Transverse colon (tissue), 4 donors: ENCODE data around the gene H2BK1. TPM values are rescaled to one million over a fixed set of nuclear protein-coding genes. Genes with fewer than 3 reads are reported as not detected.

Source experiments
- DNase-seq: peaks from one replicate; pipeline ENCODE4 v3.0.0-alpha.2; 2019
- H3K27ac ChIP-seq, 4 donors: fragments of 200-600 bp; sonication (generic); 2 replicates each; pipeline ENCODE4 v1.5.1; 2016 to 2018; ENCODE audit warnings: inconsistent platforms in 4 of 4
- H3K27me3 ChIP-seq: fragments of 200-600 bp; sonication (generic); 2 replicates; pipeline ENCODE4 v1.5.1; 2017; ENCODE audit warnings: inconsistent platforms
- H3K36me3 ChIP-seq, 4 donors: fragments of 200-600 bp; sonication (generic); 2 replicates each; pipeline ENCODE4 v1.5.1; 2017 to 2019; ENCODE audit warnings: inconsistent platforms in 4 of 4
- H3K4me1 ChIP-seq, 4 donors: fragments of 200-600 bp; sonication (generic); 2 replicates each; pipeline ENCODE4 v1.5.1; 2017 to 2020; ENCODE audit warnings: inconsistent platforms in 4 of 4
- H3K4me3 ChIP-seq, 4 donors: fragments of 200-600 bp; sonication (generic); 1 replicate in 1 of 4; 2 replicates in 3 of 4; pipeline versions ENCODE4 v1.5.1 to v1.6.1; 2017 to 2019; ENCODE audit warnings: inconsistent platforms in 4 of 4
- H3K9me3 ChIP-seq, 2 donors: fragments of 200-600 bp; sonication (generic); 2 replicates each; pipeline ENCODE4 v1.5.1; 2017 to 2019; ENCODE audit warnings: inconsistent platforms in 2 of 2
- EP300 ChIP-seq: sonication (generic); formaldehyde crosslinking; IDR thresholded peaks from one replicate; pipeline ENCODE4 v1.6.1; 2017; ENCODE audit warnings: antibody characterized with exemption, low read depth
- POLR2A ChIP-seq: fragments of 450-650 bp; IDR thresholded peaks from one replicate; pipeline ENCODE4 v1.6.1; 2016; ENCODE audit warnings: antibody characterized with exemption, mild to moderate bottlenecking, moderate library complexity
- POLR2AphosphoS5 ChIP-seq, 3 donors: sonication (generic); formaldehyde crosslinking; IDR thresholded peaks; one replicate each; pipeline ENCODE4 v1.6.1; 2016; ENCODE audit warnings: antibody characterized with exemption in 3 of 3
- WGBS, 2 donors: methylation state at CpG; one replicate each; pipeline ENCODE4 v1.1.5; 2018; ENCODE audit warnings: low coverage in 1 of 2; 5-methylcytosine and 5-hydroxymethylcytosine counted together
- in situ Hi-C, 4 donors: fragments of 200-750 bp; cut with MboI; loops; one replicate each; pipeline versions ENCODE4 v1.15.0 to v1.15.1; 2017; ENCODE audit warnings: low sequenced_read_pairs in 3 of 4, low pct_ligation_motif_present in 1 of 4, low pct_unique_long_range_greater_than_20kb in 1 of 4
- intact Hi-C: fragments of 100-400 bp; cut with DNase I; formaldehyde crosslinking; loops from one replicate; pipeline ENCODE4 v1.15.1; 2023; ENCODE audit warnings: low total_unique reads
- total RNA-seq, 4 donors: library from RNA; depleted of rRNA; stranded (reverse); fragments of >200 nt; gene quantifications; one replicate each; pipeline ENCODE4 v1.1.0, GENCODE V29; 2016
- TF ChIP-seq, protein P1 (sequence below), 5 experiments: fragments of 200-600 bp in 3 of 5; fragments of 450-650 bp in 2 of 5; sonication (generic) in 3 of 5; IDR thresholded peaks; 1 replicate in 2 of 5; 2 replicates in 3 of 5; pipeline ENCODE4 v1.5.1; 2016 to 2017; ENCODE audit warnings: antibody characterized with exemption in 5 of 5, inconsistent platforms in 3 of 5, mild to moderate bottlenecking in 2 of 5, moderate library complexity in 1 of 5

Gene H2BK1
- total RNA-seq, 4 donors from 2014 or later, result not detected

DNA sequence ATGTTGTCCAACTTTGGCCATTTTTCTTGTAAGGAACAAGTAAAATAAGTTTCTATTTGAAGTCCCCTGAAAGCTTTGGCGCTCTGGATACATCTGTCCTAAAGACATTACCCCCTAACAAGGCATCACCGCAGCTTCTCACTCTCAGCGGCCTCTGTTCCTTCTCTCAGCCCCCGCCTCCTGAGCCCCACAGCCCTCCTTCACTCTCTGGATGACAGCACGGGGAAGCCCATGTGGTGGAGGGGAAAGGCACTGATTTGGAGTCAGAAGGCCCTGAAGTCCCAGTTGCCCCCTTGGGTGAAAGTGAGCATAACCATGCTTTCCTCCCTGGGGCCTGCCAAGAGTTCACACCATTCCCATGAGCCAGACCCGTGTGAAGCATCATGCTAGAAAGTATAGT, 4.6 kb downstream of the H2BK1 start:
- Histone ChIP-seq H3K27ac (no peak overlapping the region), H3K9me3 (no peaks in the 10 kb centered on the region), H3K36me3 (no peaks in the 10 kb centered on the region), H3K27me3 (peaks cover 30% of the 10 kb centered on the region), H3K4me3 (no peak overlapping the region), H3K4me1 (no peaks in the 10 kb centered on the region)
- in situ Hi-C loops, result no loop called here
- 69 to 83% methylated on average over 1 to 6 of the region's 6 CpGs for whole genome bisulfite sequencing, 2 donors
- no peak for TF ChIP-seq POLR2A
- TF ChIP-seq POLR2AphosphoS5 (IDR thresholded peaks at IDR 0.05), result no peak
- TF ChIP-seq, protein P1, sequence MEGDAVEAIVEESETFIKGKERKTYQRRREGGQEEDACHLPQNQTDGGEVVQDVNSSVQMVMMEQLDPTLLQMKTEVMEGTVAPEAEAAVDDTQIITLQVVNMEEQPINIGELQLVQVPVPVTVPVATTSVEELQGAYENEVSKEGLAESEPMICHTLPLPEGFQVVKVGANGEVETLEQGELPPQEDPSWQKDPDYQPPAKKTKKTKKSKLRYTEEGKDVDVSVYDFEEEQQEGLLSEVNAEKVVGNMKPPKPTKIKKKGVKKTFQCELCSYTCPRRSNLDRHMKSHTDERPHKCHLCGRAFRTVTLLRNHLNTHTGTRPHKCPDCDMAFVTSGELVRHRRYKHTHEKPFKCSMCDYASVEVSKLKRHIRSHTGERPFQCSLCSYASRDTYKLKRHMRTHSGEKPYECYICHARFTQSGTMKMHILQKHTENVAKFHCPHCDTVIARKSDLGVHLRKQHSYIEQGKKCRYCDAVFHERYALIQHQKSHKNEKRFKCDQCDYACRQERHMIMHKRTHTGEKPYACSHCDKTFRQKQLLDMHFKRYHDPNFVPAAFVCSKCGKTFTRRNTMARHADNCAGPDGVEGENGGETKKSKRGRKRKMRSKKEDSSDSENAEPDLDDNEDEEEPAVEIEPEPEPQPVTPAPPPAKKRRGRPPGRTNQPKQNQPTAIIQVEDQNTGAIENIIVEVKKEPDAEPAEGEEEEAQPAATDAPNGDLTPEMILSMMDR (IDR thresholded peaks at IDR 0.05), result no peak
- no peak for TF ChIP-seq EP300
- DNase-seq, result no peak
- intact Hi-C loops, result no loop called here

DNA sequence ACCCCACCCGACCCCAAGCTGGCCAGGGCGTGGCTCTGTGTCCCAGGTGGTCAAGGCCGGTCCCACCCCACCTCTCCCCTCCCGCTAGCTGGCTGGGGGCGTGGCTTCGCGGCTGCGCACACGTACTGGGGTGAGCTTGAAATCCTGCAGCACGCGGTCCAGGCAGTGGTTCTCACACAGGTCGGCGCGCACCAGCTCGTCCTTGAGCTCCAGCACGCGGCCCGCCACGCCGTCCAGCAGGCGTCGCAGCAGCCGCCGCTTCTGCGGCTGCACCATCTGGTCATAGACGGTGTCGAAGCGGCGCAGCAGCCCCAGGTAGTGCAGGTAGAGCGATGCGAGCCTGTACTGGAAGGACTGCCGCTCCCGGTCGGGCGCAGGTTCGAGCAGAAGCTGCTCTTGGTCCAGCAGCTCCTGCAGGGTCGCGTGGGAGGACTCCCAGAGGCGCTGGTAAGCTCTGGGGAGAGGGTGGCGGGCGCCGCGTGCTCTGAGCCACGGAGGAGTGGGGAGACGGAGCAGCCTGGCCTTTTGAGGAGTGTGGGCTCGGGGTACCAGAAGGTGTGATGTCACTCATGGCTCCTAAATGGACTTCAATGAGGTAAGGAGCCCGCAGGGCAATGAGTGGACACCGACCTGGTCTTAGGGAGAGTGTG, 5.8 kb downstream of the H2BK1 start:
- 73 to 90% methylated on average over 2 to 42 of the region's 48 CpGs for WGBS, 2 donors
- Histone ChIP-seq H3K4me3 (no peak overlapping the region), H3K36me3 (no peaks in the 10 kb centered on the region), H3K9me3 (no peaks in the 10 kb centered on the region), H3K27ac (no peak overlapping the region), H3K4me1 (peaks cover 0 to 1% (median 0%) of the 10 kb centered on the region in 4 donors), H3K27me3 (peaks cover 30% of the 10 kb centered on the region)
- TF ChIP-seq POLR2AphosphoS5 (IDR thresholded peaks at IDR 0.05) (no peak), POLR2A (no peak), EP300 (no peak)
- TF ChIP-seq, protein P1 (IDR thresholded peaks at IDR 0.05), result peak in 1 of 5 experiments; percentile 18
- in situ Hi-C loops (no loop called here), intact Hi-C loops (no loop called here)
- DNase-seq, result no peak

DNA sequence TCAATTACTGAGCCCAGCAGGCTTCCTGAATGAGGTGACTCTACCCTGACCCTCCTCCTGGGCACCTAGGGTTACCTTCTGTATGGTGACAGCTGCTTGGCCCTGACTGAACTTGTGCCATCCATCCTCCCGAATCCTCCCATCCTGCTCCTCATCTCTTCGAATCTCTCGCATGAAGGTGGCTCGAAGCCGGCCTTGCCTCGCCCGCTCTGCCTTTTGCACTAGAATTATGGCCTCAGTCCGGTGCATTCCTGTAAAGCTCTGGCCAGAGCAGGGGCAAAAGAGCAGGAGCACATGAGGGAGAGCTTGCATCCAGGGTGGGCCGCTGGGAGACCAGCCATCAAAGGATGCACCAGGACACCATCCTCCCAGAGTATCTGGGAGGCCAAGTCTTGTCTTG, 7.5 kb downstream of the H2BK1 start:
- intact Hi-C loops (no loop called here), in situ Hi-C loops (no loop called here)
- TF ChIP-seq EP300, result no peak
- TF ChIP-seq, protein P1 (IDR thresholded peaks at IDR 0.05), result no peak
- no peak for TF ChIP-seq POLR2A
- TF ChIP-seq POLR2AphosphoS5 (IDR thresholded peaks at IDR 0.05), result no peak
- DNase-seq, result no peak
- Histone ChIP-seq H3K27ac (no peak overlapping the region), H3K27me3 (peaks cover 30% of the 10 kb centered on the region), H3K36me3 (no peaks in the 10 kb centered on the region), H3K4me1 (peaks cover 0 to 4% (median 0%) of the 10 kb centered on the region in 4 donors), H3K4me3 (no peak overlapping the region), H3K9me3 (no peaks in the 10 kb centered on the region)
- 95% methylated on average over 9 of the region's 9 CpGs; no CpG with 5 or more reads in 1 of the 2 donors for WGBS, 2 donors

DNA sequence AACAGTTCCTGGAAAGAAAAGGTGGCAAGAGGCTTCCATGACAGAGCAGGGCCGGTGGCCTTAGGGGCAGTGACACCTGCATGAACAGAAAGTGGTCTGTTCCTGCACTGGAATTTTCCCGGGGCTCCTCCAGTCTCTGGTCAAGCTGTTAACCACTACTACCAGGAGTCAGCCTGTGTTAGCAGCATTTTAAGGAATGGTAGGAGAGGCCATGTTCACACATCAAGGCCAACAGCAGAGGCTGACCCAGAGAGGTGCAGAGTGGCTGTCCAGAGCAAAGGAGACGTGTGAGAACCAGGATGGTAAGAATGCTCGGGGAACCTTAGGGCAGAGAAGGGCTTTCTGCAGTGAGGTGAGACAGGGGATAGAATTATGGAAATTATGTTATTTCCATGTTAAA, 8.5 kb downstream of the H2BK1 start:
- H3K9me3 ChIP-seq, result no peaks in the 10 kb centered on the region
- peaks cover 25% of the 10 kb centered on the region for H3K27me3 ChIP-seq
- TF ChIP-seq POLR2AphosphoS5 (IDR thresholded peaks at IDR 0.05) (no peak), EP300 (no peak), POLR2A (no peak)
- TF ChIP-seq, protein P1 (IDR thresholded peaks at IDR 0.05), result no peak
- H3K36me3 ChIP-seq, result no peaks in the 10 kb centered on the region
- H3K4me1 ChIP-seq, result peaks cover 0 to 4% (median 0%) of the 10 kb centered on the region in 4 donors
- H3K27ac ChIP-seq, result no peak overlapping the region
- WGBS, 2 donors, result 78% methylated on average over 4 of the region's 4 CpGs; no CpG with 5 or more reads in 1 of the 2 donors
- in situ Hi-C loops (no loop called here), intact Hi-C loops (no loop called here)
- no peak for DNase-seq
- H3K4me3 ChIP-seq, result no peak overlapping the region
